Measurements from ENCODE around the gene SGIP1.

- TF ChIP-seq CTCF (IDR thresholded peaks at IDR 0.05) (no peak), POLR2A (IDR thresholded peaks at IDR 0.05) (no peak)
These were observed 258.0 kb downstream of the SGIP1 start for GRCh38 chr1:66791621-66792610.
